ENCODE results near the gene AK5.
"Not testable (repeated sequence)": the region's sequence is repeated elsewhere in the genome, so short reads cannot be mapped to it uniquely, and the experiment has no call there.

AK5 gene

DNA sequence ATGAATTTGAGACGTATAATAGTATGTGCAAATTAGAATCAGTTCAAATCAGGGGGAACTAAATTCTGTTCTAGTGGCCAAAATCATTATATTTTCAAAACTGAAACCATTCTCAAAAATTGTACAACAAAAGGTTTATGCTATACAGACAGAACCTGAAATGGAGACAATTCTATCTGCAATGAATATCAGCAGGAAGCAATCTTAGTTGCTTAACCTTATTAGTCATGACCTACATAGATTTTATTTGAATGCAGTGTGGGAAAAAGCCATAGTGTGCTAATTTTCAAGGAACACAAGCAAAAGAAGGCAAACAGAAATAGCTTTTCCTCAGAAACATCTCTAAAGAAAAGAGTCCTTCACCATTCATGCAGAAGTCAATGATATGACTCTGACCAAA is 6.5 kb downstream of the AK5 start:
- no peak for DNase-seq

DNA sequence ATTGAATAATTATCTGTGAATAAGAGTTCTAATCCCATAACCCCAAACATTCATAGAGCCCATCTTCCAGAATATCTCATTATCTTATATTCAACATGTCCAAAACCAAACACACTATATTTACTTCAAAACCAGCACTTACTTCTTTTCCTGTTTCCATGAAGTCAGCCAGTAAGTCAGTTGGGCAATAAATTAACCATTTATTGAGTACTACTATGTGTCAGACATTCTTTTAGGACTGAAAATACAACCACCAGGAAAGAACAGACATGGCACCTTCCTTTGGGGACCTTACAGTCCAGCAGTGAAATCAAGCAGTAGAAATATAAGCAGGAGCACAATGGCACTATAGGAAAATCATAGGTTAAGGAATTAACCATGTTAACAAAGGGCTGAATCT is 8.8 kb downstream of the AK5 start:
- DNase-seq, result no peak

DNA sequence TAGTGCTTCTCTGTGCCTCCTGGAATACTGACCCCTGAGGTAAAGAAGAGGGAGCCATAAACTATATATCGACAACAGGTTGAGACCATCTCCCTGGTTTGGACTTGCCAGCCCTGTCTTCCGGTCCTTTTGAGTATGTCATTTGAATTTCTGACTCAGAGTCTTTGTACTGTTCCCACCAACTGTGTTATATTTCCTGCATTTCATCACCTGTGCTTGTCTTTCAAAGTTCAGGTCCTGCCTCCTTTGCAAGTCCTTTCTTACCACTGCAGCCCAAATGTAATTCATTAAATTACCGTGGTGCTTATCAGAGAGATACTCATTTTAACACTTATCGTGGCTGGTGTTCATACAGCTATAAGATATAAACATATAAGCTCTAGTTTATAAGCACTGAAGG is 10.7 kb downstream of the AK5 start:
- no peak for DNase-seq

DNA sequence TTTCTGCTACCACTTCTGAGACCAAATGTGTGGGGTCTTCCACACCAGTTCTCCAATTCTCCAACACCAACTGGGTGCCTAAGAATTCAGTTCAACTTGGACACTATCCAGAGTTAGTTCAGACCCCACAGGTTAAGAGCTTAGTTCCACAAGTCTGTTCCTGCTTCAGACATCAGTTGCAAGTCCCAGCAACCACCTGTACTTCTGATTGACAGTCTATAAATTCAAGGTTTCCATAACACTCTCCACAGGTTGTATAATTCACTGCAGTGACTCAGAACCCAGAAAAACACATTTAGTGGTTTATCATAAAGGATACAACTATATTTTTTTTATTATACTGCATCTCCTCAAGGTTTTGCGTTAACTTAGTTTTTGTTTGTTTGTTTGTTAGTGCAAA is 18.7 kb downstream of the AK5 start:
- DNase-seq, result no peak

DNA sequence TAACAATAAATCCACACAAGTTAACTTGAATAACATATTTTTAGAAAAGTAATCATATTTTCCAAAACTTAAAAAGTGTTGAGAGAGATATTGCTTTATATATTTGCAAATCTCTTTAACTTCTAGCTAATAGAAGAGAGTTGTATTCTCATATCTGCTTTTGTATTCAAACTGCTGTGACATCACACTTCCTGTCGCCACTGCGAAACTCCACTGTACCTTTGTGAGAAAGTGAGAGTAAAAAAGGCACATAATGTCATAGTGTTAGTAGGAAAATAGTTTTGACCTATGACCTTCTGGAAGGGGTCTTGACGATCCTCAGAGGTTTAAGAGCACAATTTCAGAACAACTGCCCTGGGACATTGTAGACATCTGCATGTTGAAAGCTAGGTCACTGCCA is 21.6 kb downstream of the AK5 start:
- DNase-seq, result no peak

DNA sequence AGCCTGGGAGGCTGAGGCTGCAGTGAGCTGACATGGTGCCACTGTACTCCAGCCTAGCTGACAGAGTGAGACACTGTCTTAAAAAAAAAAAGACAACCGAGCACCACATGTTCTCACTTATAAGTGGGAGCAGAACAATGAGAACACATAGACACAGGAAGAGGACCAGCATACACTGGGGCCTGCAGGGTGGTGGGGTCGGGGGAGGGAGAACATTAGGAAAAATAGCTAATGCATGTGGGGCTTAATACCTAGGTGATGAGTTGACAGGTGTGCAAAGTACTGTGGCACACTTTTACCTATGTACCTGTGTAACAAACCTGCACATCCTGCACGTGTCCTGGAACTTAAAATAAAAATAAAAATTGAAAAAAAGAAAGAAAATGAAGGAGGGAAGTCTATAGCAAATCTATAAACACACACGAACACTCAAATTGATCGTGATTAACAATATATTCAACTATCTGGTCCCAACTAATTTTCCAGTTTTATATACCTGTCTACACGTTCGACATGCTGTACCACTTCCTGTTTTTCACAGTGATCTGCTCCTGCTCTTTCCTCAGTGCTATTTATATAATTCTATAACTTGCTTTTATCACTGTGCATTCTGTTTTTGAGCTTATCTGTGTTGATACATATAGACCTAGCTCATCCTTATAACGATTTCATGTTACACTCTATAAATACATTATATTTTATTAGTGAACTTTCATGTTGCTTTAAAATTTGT is 27.2 kb downstream of the AK5 start:
- no peak for DNase-seq

DNA sequence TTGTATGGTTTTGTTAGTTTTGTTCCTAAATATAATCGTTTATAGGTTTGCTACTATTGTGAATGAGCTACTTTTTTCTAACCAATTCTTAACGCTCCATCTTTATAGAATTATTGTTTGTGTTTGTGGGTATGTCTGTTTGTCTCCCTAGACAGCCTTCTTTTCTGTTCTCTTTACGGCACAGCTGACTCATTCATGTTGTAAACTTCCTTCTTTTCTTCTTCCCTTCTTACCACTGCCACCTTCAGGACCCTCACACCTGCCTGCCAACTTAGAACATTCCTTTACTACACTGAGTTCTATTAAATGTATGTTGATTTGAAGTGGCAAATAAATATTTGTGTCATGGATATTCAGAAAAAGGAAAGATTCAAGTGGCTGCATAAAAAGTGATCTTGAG is 29.1 kb downstream of the AK5 start:
- DNase-seq, result no peak

DNA sequence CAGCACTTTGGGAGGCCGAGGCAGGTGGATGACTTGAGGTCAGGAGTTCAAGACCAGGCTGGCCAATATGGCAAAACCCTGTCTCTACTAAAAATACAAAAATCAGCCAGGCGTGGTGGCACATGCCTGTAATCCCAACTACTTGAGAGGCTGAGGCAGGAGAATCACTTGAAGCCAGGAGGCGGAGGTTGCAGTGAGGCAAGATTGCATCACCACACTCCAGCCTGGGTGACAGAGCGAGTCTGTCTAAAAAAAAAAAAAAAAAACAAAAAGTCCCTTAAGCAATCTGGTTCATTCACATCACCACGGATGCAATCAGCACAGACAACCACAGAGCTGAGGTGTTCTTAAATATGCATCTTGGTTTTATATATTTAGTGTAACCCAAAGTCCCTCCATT is 30.5 kb downstream of the AK5 start:
- not testable (repeated sequence) for DNase-seq

DNA sequence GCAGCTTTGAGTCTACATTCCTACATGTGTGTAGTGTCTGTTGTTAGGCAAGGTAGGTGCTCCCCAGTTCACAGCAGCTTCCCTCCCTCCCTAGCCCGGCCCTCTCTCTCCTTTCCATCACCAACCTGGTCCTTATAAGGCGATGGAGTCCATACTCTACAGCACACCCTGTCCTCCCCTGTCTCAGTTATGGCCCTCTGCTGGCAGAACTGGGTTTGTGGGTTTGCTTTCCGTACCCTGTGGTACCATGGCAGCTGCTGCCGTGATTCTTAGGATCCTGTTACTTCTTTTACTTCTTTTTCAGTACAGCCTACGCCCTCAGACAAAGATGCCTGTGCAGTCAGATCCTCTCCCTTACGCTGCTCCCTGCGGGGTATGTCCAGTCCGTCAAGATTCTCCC is 31.7 kb downstream of the AK5 start:
- DNase-seq, result peak; percentile 6

DNA sequence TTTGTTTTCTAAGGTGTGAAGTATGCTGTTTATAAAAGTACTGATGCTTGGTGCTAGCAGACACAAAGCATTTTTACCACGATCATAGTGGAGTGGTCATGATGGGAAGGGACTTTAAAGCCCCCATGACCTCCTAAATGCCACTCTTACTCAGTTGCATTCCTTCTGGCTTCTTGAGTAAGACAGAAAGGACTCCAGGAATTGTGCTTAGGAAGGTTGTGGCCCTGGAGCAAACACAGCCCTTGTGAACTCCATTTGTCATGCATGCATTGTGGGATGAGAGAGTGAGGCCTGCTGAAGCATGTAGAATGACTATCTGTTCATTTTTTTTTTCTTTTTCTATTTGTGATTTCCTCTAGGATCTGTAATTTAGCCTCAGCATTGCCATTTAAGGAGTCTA is 34.2 kb downstream of the AK5 start:
- no peak for DNase-seq

DNA sequence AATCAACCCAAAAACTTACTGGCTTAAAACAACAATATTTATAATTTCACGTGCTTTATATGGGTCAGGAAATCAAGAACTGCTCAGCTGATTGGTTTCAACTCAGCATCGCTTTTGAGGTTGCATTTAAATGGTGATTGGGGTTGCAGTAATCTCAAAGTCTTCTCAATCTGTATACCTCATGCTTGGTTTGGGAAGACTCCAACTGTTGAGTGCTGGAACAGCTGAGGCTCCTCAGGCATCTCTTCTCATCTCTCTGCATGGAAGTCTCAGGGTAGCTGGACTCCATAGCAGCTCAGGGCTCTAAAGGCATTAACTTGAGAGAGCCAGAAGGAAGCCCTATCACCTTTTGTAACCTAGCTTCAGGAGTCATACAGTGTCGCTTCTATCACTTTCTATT is 35.1 kb downstream of the AK5 start:
- DNase-seq, result no peak

DNA sequence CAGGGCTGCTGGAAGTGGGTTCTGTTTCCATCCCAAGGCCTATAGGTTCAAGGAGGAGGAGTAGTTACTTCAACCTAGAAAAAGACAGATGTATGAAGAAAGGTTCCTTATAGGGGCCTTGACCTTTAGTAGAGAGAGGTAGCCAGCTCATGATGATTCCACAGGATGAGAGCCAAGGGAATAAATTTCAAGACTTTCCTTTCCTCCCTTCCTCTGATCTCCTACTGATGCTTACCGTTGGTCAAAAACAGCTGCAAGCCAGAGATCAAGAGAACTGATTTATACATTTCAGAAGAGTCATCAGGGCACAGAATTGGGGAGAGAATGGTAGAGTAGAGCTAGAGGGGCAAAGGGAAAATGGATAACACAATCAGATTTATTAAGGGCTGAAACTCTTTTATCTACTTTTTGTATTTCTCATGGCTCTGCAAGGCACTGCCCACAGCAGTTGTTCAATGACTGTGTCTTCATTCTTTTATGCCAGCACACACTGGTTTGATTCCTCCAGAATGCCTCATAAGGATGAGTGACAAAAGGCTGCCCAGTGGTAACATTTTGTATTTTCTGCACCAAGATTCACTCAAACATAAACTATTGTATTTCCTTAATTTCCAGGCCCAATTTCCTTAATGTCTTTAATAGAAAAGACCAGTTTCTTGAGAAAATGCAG is 37.4 kb downstream of the AK5 start:
- DNase-seq, result no peak

DNA sequence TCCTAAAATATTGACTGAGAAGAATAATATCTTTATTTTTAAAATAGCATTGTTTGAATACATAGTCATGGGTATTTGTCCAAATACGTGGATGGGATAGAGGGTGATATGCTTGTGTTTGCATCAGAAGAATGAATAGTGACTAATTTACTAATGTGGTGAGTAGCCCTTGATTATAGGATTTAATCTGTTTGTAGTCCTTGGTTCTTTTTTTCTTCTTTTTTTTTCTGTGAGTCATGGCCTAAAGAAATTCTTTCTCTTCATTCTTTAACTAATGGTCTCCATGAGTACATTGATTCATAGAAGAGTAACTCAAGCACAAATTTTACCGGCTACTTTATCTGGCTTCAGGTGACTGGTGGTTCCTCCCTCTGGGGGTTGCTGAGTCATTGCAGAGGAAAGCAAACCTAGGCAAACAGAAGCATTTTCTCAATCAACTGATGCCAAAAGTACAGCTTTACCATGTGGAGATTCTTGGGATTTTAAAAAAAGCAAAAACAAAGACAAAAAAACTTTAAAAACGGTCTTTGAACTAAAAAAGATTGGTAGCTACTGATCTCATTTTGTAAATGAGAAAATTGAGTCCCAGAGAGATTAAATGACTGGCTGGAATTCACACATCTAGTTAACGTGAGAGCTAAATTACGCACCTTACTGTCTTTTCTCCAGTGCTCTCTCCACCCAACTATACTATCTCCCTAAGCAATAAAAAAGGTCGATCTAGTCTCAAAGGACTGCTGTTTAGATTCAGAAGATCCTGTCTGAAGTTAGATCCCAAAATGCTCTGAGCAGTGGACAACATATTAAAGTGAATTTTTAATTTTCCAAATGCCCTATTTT is 40.5 kb downstream of the AK5 start:
- no peak for DNase-seq

DNA sequence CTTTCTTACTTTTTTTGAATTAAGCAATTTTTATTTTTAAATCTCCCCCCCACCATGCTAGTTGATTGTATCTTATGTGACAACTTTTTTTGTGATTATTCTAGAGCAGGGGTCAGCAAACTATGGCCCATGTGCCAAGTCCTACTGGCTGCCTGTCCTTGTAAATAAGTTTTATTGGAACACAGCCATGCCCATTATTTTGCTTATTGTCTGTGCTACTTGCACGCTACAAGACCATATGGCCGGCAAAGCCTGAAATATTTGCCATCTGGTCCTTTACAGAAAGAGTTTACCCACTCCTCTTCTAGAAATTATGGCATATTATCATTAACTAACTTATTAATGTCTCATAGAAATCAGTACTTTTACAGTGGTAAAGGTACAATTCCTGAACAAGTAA is 51.7 kb downstream of the AK5 start:
- no peak for DNase-seq

DNA sequence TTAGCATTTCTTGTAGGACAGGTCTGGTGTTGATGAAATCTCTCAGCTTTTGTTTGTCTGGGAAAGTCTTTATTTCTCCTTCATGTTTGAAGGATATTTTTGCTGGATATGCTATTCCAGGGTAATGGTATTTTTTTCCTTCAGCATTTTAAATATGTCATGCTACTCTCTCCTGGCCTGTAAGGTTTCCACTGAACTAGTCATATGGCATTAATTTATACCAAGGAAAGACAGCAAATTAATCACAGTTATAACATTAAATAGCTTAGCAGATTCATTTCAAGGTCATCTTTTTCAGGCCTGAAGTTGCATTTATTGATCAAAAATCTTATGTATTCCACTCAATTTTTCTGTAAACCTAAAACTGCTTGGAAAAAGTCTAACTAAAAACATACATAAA is 54.9 kb downstream of the AK5 start:
- no peak for DNase-seq

DNA sequence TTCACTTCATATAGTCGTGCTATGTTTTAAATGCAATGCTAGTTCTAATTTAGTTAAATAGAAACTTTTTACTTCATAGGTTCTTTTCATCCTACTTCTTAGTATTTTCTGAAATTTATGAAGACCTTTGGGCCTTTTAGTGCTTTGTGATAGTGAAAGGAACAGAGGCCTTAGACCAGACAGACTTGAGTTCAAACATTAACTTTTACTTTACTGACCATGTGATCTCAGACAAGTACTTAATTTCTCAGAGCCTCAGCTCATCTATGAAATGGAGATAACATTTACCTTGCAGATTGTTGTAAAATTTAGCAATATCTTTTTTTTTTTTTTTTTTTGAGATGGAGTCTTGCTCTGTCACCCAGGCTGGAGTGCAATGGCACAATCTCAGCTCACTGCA is 57.5 kb downstream of the AK5 start:
- DNase-seq, result no peak

DNA sequence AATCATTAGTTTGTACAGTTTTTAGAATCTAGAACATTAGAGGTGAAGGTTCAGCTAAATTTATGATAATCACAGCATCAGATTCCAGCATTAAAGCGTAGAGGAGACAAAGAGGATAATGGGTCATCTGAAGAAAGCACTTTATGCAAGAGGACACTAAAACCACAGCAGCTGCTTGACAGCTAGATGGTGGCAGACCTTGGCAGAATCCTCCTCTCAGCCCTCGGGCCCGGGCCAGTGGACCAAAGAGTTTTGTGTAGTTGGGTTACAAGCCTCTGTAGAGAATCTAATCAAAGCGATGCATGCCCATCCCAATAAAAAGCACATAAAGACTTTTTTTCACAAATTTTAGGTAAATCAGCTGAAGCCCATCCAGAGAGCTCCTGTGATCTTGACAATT is 59.4 kb downstream of the AK5 start:
- no peak for DNase-seq

DNA sequence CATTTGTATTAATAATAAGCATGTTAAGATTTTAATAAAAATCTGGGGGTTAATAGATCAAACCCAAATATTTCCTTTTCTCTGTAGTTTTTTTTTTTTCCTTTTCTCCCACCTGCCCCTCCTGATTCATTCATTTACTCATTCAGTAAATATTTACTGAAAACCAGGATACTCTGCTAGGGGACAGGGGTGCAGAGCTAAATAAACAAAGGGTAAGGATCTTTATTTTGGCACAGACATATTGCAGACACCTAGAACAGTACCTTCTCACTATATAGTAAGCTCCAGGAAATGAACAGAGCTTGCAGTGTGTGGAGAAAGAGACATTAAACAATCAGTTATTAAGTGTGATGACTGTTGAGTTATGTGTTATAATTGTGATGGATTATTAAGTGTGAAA is 60.9 kb downstream of the AK5 start:
- DNase-seq, result no peak

DNA sequence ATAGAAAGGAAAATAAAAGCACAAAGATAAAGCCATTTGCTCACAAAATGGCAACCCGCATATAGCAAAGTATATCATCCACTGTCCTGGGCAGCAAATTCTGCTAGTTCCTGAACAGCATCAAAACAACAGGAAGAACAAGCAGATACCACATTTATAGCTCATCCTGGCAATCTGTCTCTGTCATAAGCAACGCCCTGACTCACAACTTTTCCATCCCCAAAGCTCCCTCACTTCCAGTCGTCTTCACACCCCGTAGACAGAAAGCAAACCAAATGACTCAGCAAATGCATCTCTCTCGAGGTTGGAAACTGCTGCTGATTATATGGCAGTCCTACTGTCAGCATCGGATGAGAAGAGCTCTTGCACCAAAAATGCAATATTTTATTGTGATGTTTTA is 65.8 kb downstream of the AK5 start:
- no peak for DNase-seq

DNA sequence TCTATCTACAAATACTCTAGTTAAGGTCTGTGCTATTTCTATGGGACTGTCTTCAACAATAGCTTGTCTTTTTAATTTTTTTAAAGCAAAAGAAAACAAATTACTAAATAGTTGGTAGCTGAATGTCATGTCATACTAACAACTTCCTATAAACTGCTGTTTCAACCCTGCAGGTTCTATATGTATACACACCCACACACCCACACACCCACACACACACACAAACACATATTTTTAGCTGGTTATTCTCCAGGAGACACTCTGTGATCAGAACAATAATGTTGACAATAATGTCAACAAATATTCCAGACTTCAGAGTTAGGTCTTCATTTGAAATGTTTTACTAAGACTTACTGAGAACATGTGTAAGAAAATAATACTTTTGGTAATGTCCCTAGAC is 66.7 kb downstream of the AK5 start:
- DNase-seq, result no peak

DNA sequence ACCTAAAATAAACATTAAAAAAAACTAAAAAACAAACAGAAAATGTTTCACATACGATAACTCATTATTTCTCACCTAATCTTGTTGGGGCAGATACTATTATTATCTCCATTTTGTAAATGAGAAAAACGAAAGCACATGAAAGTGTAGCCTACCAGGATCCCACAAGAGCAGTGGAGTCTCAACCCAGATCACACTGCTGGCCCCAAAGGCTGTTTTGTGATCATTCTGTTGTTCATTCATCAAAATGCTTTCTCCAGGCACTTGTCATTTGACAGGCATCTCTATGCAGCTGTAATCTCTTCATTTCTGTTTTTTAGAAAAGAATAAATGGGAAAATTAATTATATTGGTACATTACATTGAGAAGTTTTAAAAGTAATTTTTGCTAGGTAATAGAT is 67.5 kb downstream of the AK5 start:
- no peak for DNase-seq

DNA sequence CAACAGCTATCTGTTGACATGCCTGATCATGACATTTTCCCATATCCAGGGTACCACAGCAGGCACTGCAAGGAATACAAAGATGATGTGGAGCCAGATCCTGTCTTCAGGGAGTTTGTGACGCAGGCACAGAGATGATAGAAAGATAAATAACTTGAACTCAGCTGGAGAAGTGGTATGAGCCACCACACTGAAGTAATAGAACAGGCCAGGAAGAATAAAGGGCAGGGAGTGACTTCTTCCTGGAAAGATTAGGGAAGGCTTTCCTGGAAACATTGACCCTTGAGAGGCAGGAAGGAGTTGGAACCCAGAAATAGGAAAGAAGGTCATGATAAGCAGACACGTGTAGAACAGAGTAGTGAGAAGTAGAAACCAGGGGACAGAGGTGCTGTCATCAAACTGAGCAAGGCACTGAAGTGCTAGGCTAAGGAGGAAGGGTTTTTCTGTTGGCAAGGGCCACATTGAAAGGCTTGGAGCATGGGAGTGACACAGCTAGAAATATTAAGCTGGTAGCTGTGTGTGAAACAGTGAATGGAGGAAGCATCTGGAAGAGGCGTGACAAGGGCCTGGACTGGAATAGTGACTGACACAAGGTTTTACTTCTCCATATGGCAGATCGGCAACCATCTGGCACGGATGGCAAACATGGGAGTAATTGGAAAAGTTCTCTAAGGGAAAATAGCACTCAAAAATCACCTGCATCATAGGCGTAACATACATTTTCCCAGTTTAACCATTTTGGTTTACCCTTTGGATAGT is 68.4 kb downstream of the AK5 start:
- no peak for DNase-seq

DNA sequence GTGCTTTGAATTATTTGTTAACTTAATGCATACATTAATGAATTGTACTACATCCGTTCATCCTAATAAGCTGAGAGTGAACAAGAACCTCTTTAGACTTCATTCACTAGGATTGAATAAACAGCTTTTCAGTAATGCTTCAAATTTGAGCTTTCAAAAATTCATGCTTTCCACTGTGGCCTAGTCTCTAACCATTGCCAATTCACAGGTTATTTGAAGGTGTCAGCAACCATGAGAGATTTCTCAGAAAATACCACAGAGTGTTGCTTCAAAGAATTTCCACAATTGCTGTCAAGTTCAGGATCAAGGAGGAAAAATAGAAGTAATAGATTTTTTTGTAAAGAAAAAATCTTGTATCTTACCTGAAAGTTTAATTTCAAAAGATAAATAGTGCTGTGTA is 72.7 kb downstream of the AK5 start:
- no peak for DNase-seq

Measured in activated effector memory CD4-positive, alpha-beta T cell treated with Interleukin-2 at 50 U/mL for 16 hours (primary cell).